ENCODE measurements around the gene COMMD10. TPM values are rescaled to one million over a fixed set of nuclear protein-coding genes. Genes with fewer than 3 reads are reported as not detected.

COMMD10 gene
- total and polyA plus RNA-seq, 2 of the 8 experiments (the other 6 are each of a cell fraction or from before 2014, with no cell fraction given), result 16.5 to 43.4 TPM

GRCh38 chr5:116076496-116076895 lies 8.3 kb upstream of the COMMD10 start:
- Histone ChIP-seq H3K4me2 (ENCODE audit: insufficient read depth in 1 of 2, low read depth in 2 of 2, low read length in 2 of 2) (no peak overlapping the region), H3K9me3 (ENCODE audit: insufficient read depth in 2 of 2, low read depth in 1 of 2, low read length in 1 of 2) (no peaks in the 10 kb centered on the region), H2BK5ac (ENCODE audit: low read depth, low read length) (no peak overlapping the region), H4K20me1 (replicated peaks in 1 of 2; ENCODE audit: control insufficient read depth in 1 of 2, insufficient read depth in 2 of 2, low read length in 2 of 2) (no peaks in the 10 kb centered on the region), H3K14ac (ENCODE audit: insufficient read length) (no peak overlapping the region), H3K56ac (replicated peaks; ENCODE audit: insufficient read length, low read depth, low read length) (no peak overlapping the region), H3K4me3 (ENCODE audit: extremely low read depth in 1 of 4, insufficient read depth in 2 of 4, low read depth in 3 of 4, low read length in 4 of 4) (no peak overlapping the region), H3K27me3 (replicated peaks in 1 of 4; ENCODE audit: control insufficient read depth in 3 of 4, extremely low read depth in 1 of 4, insufficient read depth in 3 of 4, low read length in 3 of 4) (no peaks in the 10 kb centered on the region), H2AFZ (ENCODE audit: low read length) (no peak overlapping the region), H3K18ac (ENCODE audit: extremely low read depth, low read length) (no peak overlapping the region), H2BK15ac (ENCODE audit: low read length) (no peak overlapping the region), H2BK120ac (replicated peaks; ENCODE audit: low read depth, low read length) (no peak overlapping the region), H4K91ac (replicated peaks; ENCODE audit: insufficient read length, low read length) (no peak overlapping the region), H2BK12ac (ENCODE audit: low read depth, low read length) (no peak overlapping the region), H2AK5ac (ENCODE audit: low read depth, low read length) (no peak overlapping the region), H4K5ac (ENCODE audit: insufficient read length, low read depth, low read length) (no peak overlapping the region), H3K23ac (ENCODE audit: insufficient read length) (no peak overlapping the region), H3K4ac (replicated peaks; ENCODE audit: insufficient read length, low read depth, low read length) (no peak overlapping the region), H3K36me3 (ENCODE audit: control insufficient read depth in 2 of 4, insufficient read depth in 4 of 4, low read length in 3 of 4) (no peaks in the 10 kb centered on the region), H2BK20ac (ENCODE audit: low read length) (no peak overlapping the region), H3K4me1 (replicated peaks in 1 of 4; ENCODE audit: control insufficient read depth in 3 of 4, insufficient read depth in 4 of 4, low read length in 3 of 4) (no peaks in the 10 kb centered on the region), H4K8ac (ENCODE audit: extremely low read depth, insufficient read depth, low read length) (no peak overlapping the region), H3K9ac (replicated peaks in 1 of 4; ENCODE audit: extremely low read depth in 1 of 4, low read depth in 3 of 4, low read length in 3 of 4) (no peak overlapping the region), H3K23me2 (ENCODE audit: low read depth, low read length) (no peaks in the 10 kb centered on the region), H3K79me2 (ENCODE audit: control insufficient read depth in 1 of 2, insufficient read depth in 2 of 2, low read length in 2 of 2) (no peaks in the 10 kb centered on the region), H3K27ac (ENCODE audit: low read depth, low read length) (no peak overlapping the region), H3K79me1 (ENCODE audit: low read depth, low read length) (no peaks in the 10 kb centered on the region)
- WGBS, 2 experiments (ENCODE audit: extremely low coverage in 1 of 2, insufficient coverage in 1 of 2, insufficient read length in 1 of 2, insufficient replicate concordance in 2 of 2, low coverage in 1 of 2, low lambda C conversion rate in 2 of 2, missing lambda C conversion rate in 1 of 2), result 85% methylated on average over 1 of the region's 1 CpG; no CpG with 5 or more reads in 1 of the 2 experiments
- POLR2A ChIA-PET (ENCODE audit: partially characterized antibody), result interaction anchor here (1.7 kb wide), 1 partner anchor 9 kb away, joined by 10 read pairs; the partner anchor contains the start of gene COMMD10
- CTCF ChIA-PET (ENCODE audit: partially characterized antibody), result interaction anchor here (4.4 kb wide), 1 partner anchor 8 kb away, joined by 21 read pairs; no protein-coding TSS in a partner anchor
- DNase-seq (ENCODE audit: low read depth in 1 of 2, low spot score in 2 of 2) (no peak), FAIRE-seq (no peak)
- TF ChIP-seq SP1 (IDR thresholded peaks at IDR 0.05; ENCODE audit: low read depth, low read length) (no peak), BACH1 (IDR thresholded peaks at IDR 0.05; ENCODE audit: low read length) (no peak), BCL11A (IDR thresholded peaks at IDR 0.05; ENCODE audit: low read depth in 2 of 2, low read length in 2 of 2) (no peak), POLR2A (IDR thresholded peaks at IDR 0.05; ENCODE audit: control extremely low read depth in 1 of 2, low read depth in 2 of 2, low read length in 2 of 2) (no peak)

Data from H1 (cell line).